GM12891 (cell line): ENCODE measurements around the gene LRRC38.

ENCODE experiments used
- DNase-seq: peaks from one replicate; pipeline ENCODE4 v3.0.0; 2011; ENCODE audit warnings: low spot score; ENCODE audit not compliant: insufficient read length
- FAIRE-seq: peaks from 2 replicates; lab custom pipeline; 2011; peaks lifted over from hg19 to GRCh38; lab: Jason Lieb, UNC
- PAX5 ChIP-seq: IDR thresholded peaks from 2 replicates; pipeline ENCODE4 v1.6.1; 2011; ENCODE audit warnings: low read length, moderate library complexity, mild to moderate bottlenecking; ENCODE audit not compliant: insufficient read depth, severe bottlenecking
- POLR2A ChIP-seq: IDR thresholded peaks from 2 replicates; pipeline ENCODE4 v1.6.1; 2011; ENCODE audit warnings: low read depth, low read length, control low read depth
- POLR2AphosphoS5 ChIP-seq: IDR thresholded peaks from 2 replicates; pipeline ENCODE4 v1.6.1; 2011; ENCODE audit warnings: low read depth, low read length, control low read depth
- POU2F2 ChIP-seq: IDR thresholded peaks from 2 replicates; pipeline ENCODE4 v1.6.1; 2011; ENCODE audit warnings: low read depth, mild to moderate bottlenecking, control low read depth, low read length, moderate library complexity
- SPI1 ChIP-seq: IDR thresholded peaks from 2 replicates; pipeline ENCODE4 v1.6.1; 2011; ENCODE audit warnings: low read depth, low read length, control low read depth
- TAF1 ChIP-seq: IDR thresholded peaks from 2 replicates; pipeline ENCODE4 v1.6.1; 2011; ENCODE audit warnings: low read depth, low read length, control low read depth

The LRRC38 gene

GRCh38 chr1:13482600-13482999 is 31.2 kb downstream of the LRRC38 start:
- DNase-seq (no peak), FAIRE-seq (no peak)
- TF ChIP-seq SPI1 (no peak), POLR2A (no peak), PAX5 (no peak), POU2F2 (no peak), POLR2AphosphoS5 (no peak), TAF1 (no peak)

GRCh38 chr1:13479171-13479856 is 34.5 kb downstream of the LRRC38 start:
- no peak for DNase-seq
- TF ChIP-seq POLR2A (no peak), SPI1 (no peak)
- no peak for FAIRE-seq

- DNase-seq, result no peak
- TF ChIP-seq PAX5, result no peak
- no peak for TF ChIP-seq POLR2A
- no peak for TF ChIP-seq POLR2AphosphoS5
- no peak for TF ChIP-seq SPI1
- no peak for TF ChIP-seq POU2F2
- TF ChIP-seq TAF1, result no peak
- no peak for FAIRE-seq
Observed at GRCh38 chr1:13478692-13479091, 35.1 kb downstream of the LRRC38 start.

GRCh38 chr1:13469343-13469742 is 44.5 kb downstream of the LRRC38 start:
- FAIRE-seq (no peak), DNase-seq (peak; percentile 28)
- no peak for TF ChIP-seq POU2F2
- TF ChIP-seq SPI1, result no peak
- TF ChIP-seq POLR2A, result no peak

- FAIRE-seq (no peak), DNase-seq (no peak)
- TF ChIP-seq PAX5 (no peak), TAF1 (no peak), POLR2AphosphoS5 (no peak), SPI1 (no peak), POU2F2 (no peak), POLR2A (no peak)
Observed at GRCh38 chr1:13465515-13465914, 48.3 kb downstream of the LRRC38 start.

GRCh38 chr1:13462682-13463081 is 51.1 kb downstream of the LRRC38 start:
- TF ChIP-seq TAF1, result no peak
- TF ChIP-seq POLR2AphosphoS5, result no peak
- TF ChIP-seq SPI1, result no peak
- TF ChIP-seq PAX5, result no peak
- FAIRE-seq (no peak), DNase-seq (no peak)

GRCh38 chr1:13461977-13462376 is 51.8 kb downstream of the LRRC38 start:
- no peak for DNase-seq
- FAIRE-seq, result no peak

GRCh38 chr1:13456904-13457532 is 56.8 kb downstream of the LRRC38 start:
- TF ChIP-seq POLR2A, result no peak
- no peak for TF ChIP-seq PAX5
- TF ChIP-seq POU2F2, result no peak
- TF ChIP-seq POLR2AphosphoS5, result no peak
- no peak for TF ChIP-seq SPI1
- TF ChIP-seq TAF1, result no peak
- no peak for DNase-seq
- FAIRE-seq, result no peak

More at GRCh38 chr1:13461977-13462376, 51.8 kb downstream of the LRRC38 start:
- TF ChIP-seq POU2F2 (no peak), POLR2A (no peak), PAX5 (no peak), POLR2AphosphoS5 (no peak), SPI1 (no peak), TAF1 (no peak)

GRCh38 chr1:13451399-13451965 is 62.3 kb downstream of the LRRC38 start:
- DNase-seq (no peak), FAIRE-seq (no peak)
- TF ChIP-seq TAF1, result no peak
- TF ChIP-seq SPI1, result no peak
- no peak for TF ChIP-seq POLR2A
- TF ChIP-seq POU2F2, result no peak
- no peak for TF ChIP-seq POLR2AphosphoS5
- TF ChIP-seq PAX5, result no peak

GRCh38 chr1:13450204-13450603 is 63.6 kb downstream of the LRRC38 start:
- DNase-seq, result no peak
- TF ChIP-seq PAX5 (no peak), POLR2AphosphoS5 (no peak), POLR2A (no peak), TAF1 (no peak), POU2F2 (no peak), SPI1 (no peak)
- no peak for FAIRE-seq
